ENCODE data around the gene PSMG4. TPM values are rescaled to one million over a fixed set of nuclear protein-coding genes. Genes with fewer than 3 reads are reported as not detected.

The PSMG4 gene
- total RNA-seq, 8 experiments from 2014 or later = 19.9 to 55.0 (median 30.1) TPM

GRCh38 chr6:3270258-3270657 is 11.5 kb downstream of the PSMG4 start:
- WGBS, 10 experiments = 90 to 97% (median 95%) methylated on average over 2 to 7 of the region's 15 CpGs; no CpG with 5 or more reads in 7 of the 10 experiments
- in situ Hi-C loops (cut with MboI; ENCODE audit: low pct_unique_long_range_greater_than_20kb in 2 of 9, low sequenced_read_pairs in 9 of 9, unreplicated experiment in 9 of 9) = loop anchor here in 6 of 9 experiments (10.0 to 25.0 kb wide), 3 partner anchors 133 to 742 kb away; a partner anchor contains a TSS
- no peak overlapping the region for H3K4me3 ChIP-seq
- H3K27ac ChIP-seq = no peak overlapping the region
- no peaks in the 10 kb centered on the region for H3K4me1 ChIP-seq (replicated peaks in 1 of 2)
- ATAC-seq (replicated peaks in 6 of 8) = no peak

- ATAC-seq (replicated peaks in 6 of 8) = no peak
- 83 to 100% (median 93%) methylated on average over 2 to 11 of the region's 13 CpGs; no CpG with 5 or more reads in 3 of the 10 experiments for WGBS, 10 experiments
- H3K4me1 ChIP-seq (replicated peaks in 1 of 2) = no peaks in the 10 kb centered on the region
- no peak overlapping the region for H3K27ac ChIP-seq
- in situ Hi-C loops (cut with MboI; ENCODE audit: low pct_unique_long_range_greater_than_20kb in 2 of 9, low sequenced_read_pairs in 9 of 9, unreplicated experiment in 9 of 9) = loop anchor here in 6 of 9 experiments (10.0 to 25.0 kb wide), 3 partner anchors 134 to 741 kb away; a partner anchor contains a TSS
- H3K4me3 ChIP-seq = no peak overlapping the region
Observed at GRCh38 chr6:3271756-3272155, 13.0 kb downstream of the PSMG4 start.

- in situ Hi-C loops (cut with MboI; ENCODE audit: low pct_unique_long_range_greater_than_20kb in 2 of 9, low sequenced_read_pairs in 9 of 9, unreplicated experiment in 9 of 9) = loop anchor here in 6 of 9 experiments (10.0 to 25.0 kb wide), 3 partner anchors 136 to 739 kb away; a partner anchor contains a TSS
- Histone ChIP-seq H3K4me3 (no peak overlapping the region), H3K4me1 (replicated peaks in 1 of 2) (no peaks in the 10 kb centered on the region), H3K27ac (no peak overlapping the region)
- WGBS, 10 experiments = 70 to 100% (median 94%) methylated on average over 1 to 19 of the region's 32 CpGs; no CpG with 5 or more reads in 2 of the 10 experiments
- ATAC-seq (replicated peaks in 6 of 8) = no peak
Observed at GRCh38 chr6:3272911-3273547, 14.3 kb downstream of the PSMG4 start.

- no peak for ATAC-seq (replicated peaks in 6 of 8)
- no peaks in the 10 kb centered on the region for H3K4me1 ChIP-seq (replicated peaks in 1 of 2)
- 43 to 100% (median 93%) methylated on average over 1 to 6 of the region's 9 CpGs for whole genome bisulfite sequencing, 10 experiments
- no peak overlapping the region for H3K4me3 ChIP-seq
- in situ Hi-C loops (cut with MboI; ENCODE audit: low pct_unique_long_range_greater_than_20kb in 2 of 9, low sequenced_read_pairs in 9 of 9, unreplicated experiment in 9 of 9) = loop anchor here in 6 of 9 experiments (10.0 to 25.0 kb wide), 3 partner anchors 137 to 738 kb away; a partner anchor contains a TSS
- H3K27ac ChIP-seq = no peak overlapping the region
Observed at GRCh38 chr6:3273707-3274521, 15.2 kb downstream of the PSMG4 start.

- ATAC-seq (replicated peaks in 6 of 8) = peak in 1 of 8 experiments; percentile 9
- no peak overlapping the region for H3K4me3 ChIP-seq
- in situ Hi-C loops (cut with MboI; ENCODE audit: low pct_unique_long_range_greater_than_20kb in 2 of 9, low sequenced_read_pairs in 9 of 9, unreplicated experiment in 9 of 9) = loop anchor here in 8 of 9 experiments (5.0 to 25.0 kb wide), 6 partner anchors 186 to 736 kb away; partner anchors contain the start of gene SLC22A23 (in 3 of the 8)
- H3K4me1 ChIP-seq (replicated peaks in 1 of 2) = peaks cover 6 to 9% of the 10 kb centered on the region in 2 donors
- H3K27ac ChIP-seq = no peak overlapping the region
- WGBS, 10 experiments = 80 to 100% (median 88%) methylated on average over 1 to 12 of the region's 20 CpGs; no CpG with 5 or more reads in 4 of the 10 experiments
Observed at GRCh38 chr6:3276174-3277167, 17.7 kb downstream of the PSMG4 start.

- peak in 3 of 8 experiments; percentile 42 to 50 (median 48) for ATAC-seq (replicated peaks in 6 of 8)
- in situ Hi-C loops (cut with MboI; ENCODE audit: low pct_unique_long_range_greater_than_20kb in 2 of 9, low sequenced_read_pairs in 9 of 9, unreplicated experiment in 9 of 9) = loop anchor here in 8 of 9 experiments (5.0 to 25.0 kb wide), 6 partner anchors 185 to 735 kb away; partner anchors contain the start of gene SLC22A23 (in 3 of the 8)
- H3K4me3 ChIP-seq = no peak overlapping the region
- H3K27ac ChIP-seq = no peak overlapping the region
- peaks cover 14 to 16% of the 10 kb centered on the region in 2 donors for H3K4me1 ChIP-seq (replicated peaks in 1 of 2)
- WGBS, 10 experiments = 0 to 100% (median 100%) methylated on average over 1 to 4 of the region's 12 CpGs; no CpG with 5 or more reads in 6 of the 10 experiments
Observed at GRCh38 chr6:3277251-3277650, 18.5 kb downstream of the PSMG4 start.

GRCh38 chr6:3277851-3278416 is 19.2 kb downstream of the PSMG4 start:
- ATAC-seq (replicated peaks in 6 of 8) = no peak
- H3K27ac ChIP-seq = no peak overlapping the region
- 20 to 100% (median 85%) methylated on average over 1 to 7 of the region's 9 CpGs; no CpG with 5 or more reads in 2 of the 10 experiments for WGBS, 10 experiments
- H3K4me1 ChIP-seq (replicated peaks in 1 of 2) = peaks cover 20 to 23% of the 10 kb centered on the region in 2 donors
- H3K4me3 ChIP-seq = no peak overlapping the region
- in situ Hi-C loops (cut with MboI; ENCODE audit: low pct_unique_long_range_greater_than_20kb in 2 of 9, low sequenced_read_pairs in 9 of 9, unreplicated experiment in 9 of 9) = loop anchor here in 8 of 9 experiments (5.0 to 25.0 kb wide), 6 partner anchors 184 to 734 kb away; partner anchors contain the start of gene SLC22A23 (in 3 of the 8)

- H3K4me3 ChIP-seq = no peak overlapping the region
- H3K27ac ChIP-seq = no peak overlapping the region
- WGBS, 10 experiments = 0 to 100% (median 72%) methylated on average over 1 to 4 of the region's 4 CpGs; no CpG with 5 or more reads in 2 of the 10 experiments
- ATAC-seq (replicated peaks in 6 of 8) = no peak
- in situ Hi-C loops (cut with MboI; ENCODE audit: low pct_unique_long_range_greater_than_20kb in 2 of 9, low sequenced_read_pairs in 9 of 9, unreplicated experiment in 9 of 9) = loop anchor here in 8 of 9 experiments (5.0 to 25.0 kb wide), 6 partner anchors 184 to 734 kb away; partner anchors contain the start of gene SLC22A23 (in 3 of the 8)
- H3K4me1 ChIP-seq (replicated peaks in 1 of 2) = peaks cover 20 to 23% of the 10 kb centered on the region in 2 donors
Observed at GRCh38 chr6:3278691-3279090, 19.9 kb downstream of the PSMG4 start.

- Histone ChIP-seq H3K27ac (no peak overlapping the region), H3K4me1 (replicated peaks in 1 of 2) (peaks cover 20 to 23% of the 10 kb centered on the region in 2 donors), H3K4me3 (no peak overlapping the region)
- 92 to 100% (median 94%) methylated on average over 2 to 6 of the region's 14 CpGs; no CpG with 5 or more reads in 7 of the 10 experiments for WGBS, 10 experiments
- in situ Hi-C loops (cut with MboI; ENCODE audit: low pct_unique_long_range_greater_than_20kb in 2 of 9, low sequenced_read_pairs in 9 of 9, unreplicated experiment in 9 of 9) = loop anchor here in 5 of 9 experiments (10.0 to 25.0 kb wide), 5 partner anchors 182 to 732 kb away; partner anchors contain the start of gene SLC22A23 (in 3 of the 5)
- peak in 1 of 8 experiments; percentile 5 for ATAC-seq (replicated peaks in 6 of 8)
Observed at GRCh38 chr6:3280091-3280490, 21.3 kb downstream of the PSMG4 start.

- WGBS, 10 experiments = 70 to 100% (median 93%) methylated on average over 1 to 8 of the region's 14 CpGs; no CpG with 5 or more reads in 4 of the 10 experiments
- in situ Hi-C loops (cut with MboI; ENCODE audit: low pct_unique_long_range_greater_than_20kb in 2 of 9, low sequenced_read_pairs in 9 of 9, unreplicated experiment in 9 of 9) = loop anchor here in 5 of 9 experiments (10.0 to 25.0 kb wide), 5 partner anchors 181 to 731 kb away; partner anchors contain the start of gene SLC22A23 (in 3 of the 5)
- ATAC-seq (replicated peaks in 6 of 8) = no peak
- no peak overlapping the region for H3K4me3 ChIP-seq
- no peak overlapping the region for H3K27ac ChIP-seq
- H3K4me1 ChIP-seq (replicated peaks in 1 of 2) = peaks cover 20 to 23% of the 10 kb centered on the region in 2 donors
Observed at GRCh38 chr6:3280866-3281465, 22.2 kb downstream of the PSMG4 start.
